K562 (cell line): ENCODE data around the gene ST6GALNAC2. TPM values are rescaled to one million over a fixed set of nuclear protein-coding genes. Genes with fewer than 3 reads are reported as not detected.
A peak's percentile ranks its signal among the peaks of the same experiment; 100 is the strongest.

Experiments
- ATF7 ChIP-seq: fragments of 450-650 bp; IDR thresholded peaks from 2 replicates; pipeline ENCODE4 v1.7.1; 2014; ENCODE audit warnings: mild to moderate bottlenecking, moderate library complexity
- CHD2 ChIP-seq: IDR thresholded peaks from 2 replicates; pipeline ENCODE4 v1.6.1; 2011; ENCODE audit warnings: low read depth, low read length
- FOXP1 ChIP-seq: sonication (generic); formaldehyde crosslinking; IDR thresholded peaks from 2 replicates; pipeline ENCODE4 v1.8.0; 2022; ENCODE audit warnings: mild to moderate bottlenecking, missing genetic modification reagents
- MGA ChIP-seq: fragments of 450-650 bp; IDR thresholded peaks from 2 replicates; pipeline ENCODE4 v1.6.1; 2016; ENCODE audit warnings: mild to moderate bottlenecking, moderate library complexity
- MNT ChIP-seq, 2 experiments: fragments of 450-650 bp; conservative IDR thresholded peaks; 2 replicates each; pipeline ENCODE4 v1.6.1; 2017; ENCODE audit warnings: mild to moderate bottlenecking in 2 of 2, moderate library complexity in 2 of 2
- PHF8 ChIP-seq: fragments of 200-600 bp; sonication (generic); IDR thresholded peaks from 2 replicates; pipeline ENCODE4 v1.6.1; 2012; ENCODE audit warnings: mixed run types, mild to moderate bottlenecking, inconsistent platforms, low read length, moderate library complexity, borderline replicate concordance
- ZC3H4 ChIP-seq: sonication (generic); formaldehyde crosslinking; IDR thresholded peaks from 2 replicates; pipeline ENCODE4 v1.9.0; 2021; ENCODE audit warnings: missing genetic modification reagents, borderline replicate concordance
- ZNF263 ChIP-seq: sonication (generic); formaldehyde crosslinking; IDR thresholded peaks from 2 replicates; pipeline ENCODE4 v1.8.0; 2022; ENCODE audit warnings: mild to moderate bottlenecking, missing genetic modification reagents, borderline replicate concordance
- ZNF3 ChIP-seq: fragments of 250-450 bp; sonication (Bioruptor Pico); IDR thresholded peaks from 2 replicates; pipeline ENCODE4 v1.5.0; 2021; ENCODE audit warnings: mild to moderate bottlenecking, moderate library complexity
- ZNF584 ChIP-seq: fragments of 200-800 bp; sonication (Bioruptor generic); IDR thresholded peaks from 2 replicates; pipeline ENCODE4 v1.6.1; 2016; ENCODE audit warnings: low read depth, mild to moderate bottlenecking, missing genetic modification characterization, missing compliant biosample characterization
- polyA plus RNA-seq, 8 experiments: library from polyadenylated mRNA; depleted of rRNA in 4 of 8; stranded (reverse) in 5 of 8; unstranded in 3 of 8; fragments of >200 nt; fragmentation: Nextera tagmentation in 2 of 8; fragmentation: Illumina TruSeq in 1 of 8; extraction: Ambion mirVana in 2 of 8; extraction: Trizol in 1 of 8; gene quantifications; 2 replicates each; pipeline versions ENCODE4 v1.2.1 to v1.2.3, GENCODE V29; 2011 to 2014; ENCODE audit warnings: inconsistent platforms in 1 of 8, missing spikeins in 1 of 8
- total RNA-seq, 7 experiments: library from RNA; depleted of rRNA in 6 of 7; stranded (reverse); fragments of >200 nt in 6 of 7; fragmentation: Illumina TruSeq in 2 of 7; extraction: Trizol in 2 of 7; gene quantifications; 2 replicates each; pipeline versions ENCODE4 v1.2.1 to v1.2.3, GENCODE V29; 2011 to 2021; ENCODE audit warnings: low replicate concordance in 1 of 7
- TF ChIP-seq, protein P1 (sequence below), 2 experiments: IDR thresholded peaks; 2 replicates each; pipeline ENCODE4 v1.6.1; 2011; ENCODE audit warnings: borderline replicate concordance in 1 of 2, control low read depth in 1 of 2, low read depth in 1 of 2, low read length in 1 of 2, mild to moderate bottlenecking in 1 of 2, mixed read lengths in 1 of 2, moderate library complexity in 1 of 2; ENCODE audit not compliant: insufficient read depth in 1 of 2, insufficient read length in 1 of 2, poor library complexity in 1 of 2, severe bottlenecking in 1 of 2; ENCODE audit errors: extremely low read depth in 1 of 2

The ST6GALNAC2 gene
- total and polyA plus RNA-seq, 9 of the 15 experiments (the other 6 are each of a cell fraction or from before 2014, with no cell fraction given) = 0.18 TPM; not detected in 8

DNA sequence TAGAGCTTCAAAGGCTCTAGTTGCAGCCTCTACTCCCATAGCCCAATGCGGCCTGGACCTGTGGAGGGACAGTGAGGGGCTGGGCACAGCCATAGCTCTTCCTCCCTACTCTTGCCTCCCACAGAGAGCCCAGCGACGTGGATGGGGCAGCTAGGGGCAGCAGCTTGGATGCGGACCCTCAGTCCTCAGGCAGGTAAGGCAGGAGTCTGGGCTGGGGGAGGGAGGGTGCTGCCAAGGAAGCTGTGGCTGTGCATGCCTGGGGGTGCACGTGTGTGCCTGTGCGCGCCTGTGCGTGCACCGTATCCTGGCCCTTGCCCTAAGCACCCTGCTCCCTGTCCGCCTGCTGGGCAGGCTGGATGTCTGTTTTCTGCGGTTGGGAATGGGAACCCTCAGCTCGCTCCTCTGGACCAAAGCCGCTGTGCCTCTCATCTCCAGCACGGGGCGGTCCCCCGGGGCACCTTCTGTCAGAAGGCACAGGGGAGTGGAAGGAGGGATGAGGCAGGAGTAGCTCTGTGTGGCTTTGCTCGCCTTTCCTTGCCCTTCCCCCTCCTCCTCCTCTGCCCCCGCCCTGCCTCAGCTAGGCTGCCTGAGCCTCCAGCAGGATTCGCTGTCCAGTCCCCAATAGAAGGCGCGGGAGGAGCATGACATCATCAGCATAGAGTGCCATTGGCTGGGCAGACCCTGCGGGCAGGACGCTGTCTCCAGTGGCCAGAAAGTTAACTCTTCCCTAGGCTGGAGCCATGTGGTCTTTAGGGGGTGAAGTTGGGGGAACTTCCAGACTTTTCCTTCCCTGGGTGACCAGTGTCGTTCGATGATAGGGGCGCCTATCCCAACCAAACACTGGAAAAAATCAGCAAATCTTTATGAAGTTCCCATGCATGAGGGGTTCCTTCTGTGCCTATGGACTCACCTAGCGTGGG, 45.0 kb downstream of the ST6GALNAC2 start (continued):
- TF ChIP-seq MGA (peak; percentile 88), ZNF3 (no peak), ZNF584 (CRISPR knock-in tag) (peak; percentile 62; the same call in 1 of the 2 replicates), ATF7 (peak; percentile 99), ZNF263 (CRISPR knock-in tag) (peak; percentile 71; the same call in 1 of the 2 replicates), CHD2 (peak; percentile 66; the same call in 1 of the 2 replicates), FOXP1 (CRISPR knock-in tag) (peak; percentile 45; the same call in 1 of the 2 replicates), MNT (conservative IDR thresholded peaks at IDR 0.05) (peak; percentile 61 to 76; a peak in 3 of 4 replicates), PHF8 (peak; percentile 45; the same call in 1 of the 2 replicates), ZC3H4 (CRISPR knock-in tag) (peak; percentile 54; the same call in 1 of the 2 replicates)
- TF ChIP-seq, protein P1, sequence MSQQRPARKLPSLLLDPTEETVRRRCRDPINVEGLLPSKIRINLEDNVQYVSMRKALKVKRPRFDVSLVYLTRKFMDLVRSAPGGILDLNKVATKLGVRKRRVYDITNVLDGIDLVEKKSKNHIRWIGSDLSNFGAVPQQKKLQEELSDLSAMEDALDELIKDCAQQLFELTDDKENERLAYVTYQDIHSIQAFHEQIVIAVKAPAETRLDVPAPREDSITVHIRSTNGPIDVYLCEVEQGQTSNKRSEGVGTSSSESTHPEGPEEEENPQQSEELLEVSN (IDR thresholded peaks at IDR 0.05; ENCODE audit: borderline replicate concordance in 1 of 2, extremely low read depth in 1 of 2, insufficient read depth in 1 of 2, insufficient read length in 1 of 2, low read depth in 1 of 2, low read length in 1 of 2, poor library complexity in 1 of 2, severe bottlenecking in 1 of 2) = peak; percentile 78 to 85
